ENCODE measurements around the gene OGT.

DNA sequence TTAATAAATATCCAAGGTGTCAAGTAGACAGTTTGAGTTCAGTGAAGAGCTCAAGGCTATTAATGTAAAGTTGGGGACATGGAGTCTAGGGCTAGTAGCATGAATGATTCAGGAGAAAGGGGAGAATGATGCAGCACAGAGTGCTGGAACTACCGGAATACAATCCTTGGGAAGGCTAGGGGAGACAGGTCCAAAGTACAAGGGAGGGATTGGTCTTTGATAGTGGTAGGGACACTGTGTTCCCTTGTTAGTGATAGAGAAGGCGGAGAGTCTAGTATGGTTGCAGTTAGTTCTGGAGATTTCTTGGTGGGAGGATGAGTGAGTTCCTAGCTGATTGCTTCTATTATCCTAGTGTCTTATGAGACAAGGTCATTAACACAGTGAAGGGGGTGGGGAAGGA is 54.0 kb downstream of the OGT start:
- TF ChIP-seq POLR2AphosphoS5 (IDR thresholded peaks at IDR 0.05; ENCODE audit: low read length) (no peak), TCF12 (IDR thresholded peaks at IDR 0.05; ENCODE audit: low read depth, low read length) (no peak), ZNF217 (IDR thresholded peaks at IDR 0.05) (no peak), EZH2 (IDR thresholded peaks at IDR 0.05; ENCODE audit: borderline replicate concordance, control insufficient read depth, low read depth, low read length) (no peak), SIN3A (IDR thresholded peaks at IDR 0.05; ENCODE audit: low read depth, low read length) (no peak)
- TF ChIP-seq, protein P1, sequence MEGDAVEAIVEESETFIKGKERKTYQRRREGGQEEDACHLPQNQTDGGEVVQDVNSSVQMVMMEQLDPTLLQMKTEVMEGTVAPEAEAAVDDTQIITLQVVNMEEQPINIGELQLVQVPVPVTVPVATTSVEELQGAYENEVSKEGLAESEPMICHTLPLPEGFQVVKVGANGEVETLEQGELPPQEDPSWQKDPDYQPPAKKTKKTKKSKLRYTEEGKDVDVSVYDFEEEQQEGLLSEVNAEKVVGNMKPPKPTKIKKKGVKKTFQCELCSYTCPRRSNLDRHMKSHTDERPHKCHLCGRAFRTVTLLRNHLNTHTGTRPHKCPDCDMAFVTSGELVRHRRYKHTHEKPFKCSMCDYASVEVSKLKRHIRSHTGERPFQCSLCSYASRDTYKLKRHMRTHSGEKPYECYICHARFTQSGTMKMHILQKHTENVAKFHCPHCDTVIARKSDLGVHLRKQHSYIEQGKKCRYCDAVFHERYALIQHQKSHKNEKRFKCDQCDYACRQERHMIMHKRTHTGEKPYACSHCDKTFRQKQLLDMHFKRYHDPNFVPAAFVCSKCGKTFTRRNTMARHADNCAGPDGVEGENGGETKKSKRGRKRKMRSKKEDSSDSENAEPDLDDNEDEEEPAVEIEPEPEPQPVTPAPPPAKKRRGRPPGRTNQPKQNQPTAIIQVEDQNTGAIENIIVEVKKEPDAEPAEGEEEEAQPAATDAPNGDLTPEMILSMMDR (IDR thresholded peaks at IDR 0.05 in 2 of 3, conservative IDR thresholded peaks at IDR 0.05 in 1 of 3; ENCODE audit: control insufficient read depth in 2 of 3, extremely low read depth in 1 of 3, insufficient read depth in 1 of 3, low read depth in 3 of 3, low read length in 3 of 3), result no peak
- TF ChIP-seq, protein P2, sequence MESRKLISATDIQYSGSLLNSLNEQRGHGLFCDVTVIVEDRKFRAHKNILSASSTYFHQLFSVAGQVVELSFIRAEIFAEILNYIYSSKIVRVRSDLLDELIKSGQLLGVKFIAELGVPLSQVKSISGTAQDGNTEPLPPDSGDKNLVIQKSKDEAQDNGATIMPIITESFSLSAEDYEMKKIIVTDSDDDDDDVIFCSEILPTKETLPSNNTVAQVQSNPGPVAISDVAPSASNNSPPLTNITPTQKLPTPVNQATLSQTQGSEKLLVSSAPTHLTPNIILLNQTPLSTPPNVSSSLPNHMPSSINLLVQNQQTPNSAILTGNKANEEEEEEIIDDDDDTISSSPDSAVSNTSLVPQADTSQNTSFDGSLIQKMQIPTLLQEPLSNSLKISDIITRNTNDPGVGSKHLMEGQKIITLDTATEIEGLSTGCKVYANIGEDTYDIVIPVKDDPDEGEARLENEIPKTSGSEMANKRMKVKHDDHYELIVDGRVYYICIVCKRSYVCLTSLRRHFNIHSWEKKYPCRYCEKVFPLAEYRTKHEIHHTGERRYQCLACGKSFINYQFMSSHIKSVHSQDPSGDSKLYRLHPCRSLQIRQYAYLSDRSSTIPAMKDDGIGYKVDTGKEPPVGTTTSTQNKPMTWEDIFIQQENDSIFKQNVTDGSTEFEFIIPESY (IDR thresholded peaks at IDR 0.05), result no peak

All from GM12878 (cell line).